Activated naive CD4-positive, alpha-beta T cell treated with anti-CD3 and anti-CD28 coated beads, Interleukin-2, amount 50 U/mL, for 72 hours (primary cell): ENCODE measurements around the gene S100G. TPM values are rescaled to one million over a fixed set of nuclear protein-coding genes. Genes with fewer than 3 reads are reported as not detected.
A peak's percentile ranks its signal among the peaks of the same experiment; 100 is the strongest.
"Not testable (repeated sequence)": the region's sequence is repeated elsewhere in the genome, so short reads cannot be mapped to it uniquely, and the experiment has no call there.

Experiments used
- ATAC-seq, 2 donors: fragments of 150-1000 bp; cut with Tn5 transposase; 2 replicates each; pipeline ENCODE4 v1.10.0; 2021; ENCODE audit warnings: mild to moderate bottlenecking in 2 of 2, moderate library complexity in 2 of 2
- DNase-seq, 2 donors: peaks; one replicate each; pipeline ENCODE4 v3.0.0; 2021 to 2022; ENCODE audit warnings: low spot score in 2 of 2
- H3K27ac Mint-ChIP-seq, 2 donors: one replicate each; pipeline ENCODE4 v1.8.0; 2022; ENCODE audit warnings: mild to moderate bottlenecking in 2 of 2, mixed read lengths in 2 of 2
- H3K36me3 Mint-ChIP-seq, 2 donors: one replicate each; pipeline ENCODE4 v1.8.0; 2022; ENCODE audit warnings: mixed read lengths in 2 of 2
- H3K9me3 Mint-ChIP-seq, 2 donors: one replicate each; pipeline ENCODE4 v1.8.0; 2022; ENCODE audit warnings: mixed read lengths in 2 of 2
- total RNA-seq, 2 donors: library from RNA; stranded (reverse); gene quantifications; one replicate each; pipeline ENCODE4 v1.2.3, GENCODE V29; 2022

Gene S100G
- not detected for total RNA-seq

DNA sequence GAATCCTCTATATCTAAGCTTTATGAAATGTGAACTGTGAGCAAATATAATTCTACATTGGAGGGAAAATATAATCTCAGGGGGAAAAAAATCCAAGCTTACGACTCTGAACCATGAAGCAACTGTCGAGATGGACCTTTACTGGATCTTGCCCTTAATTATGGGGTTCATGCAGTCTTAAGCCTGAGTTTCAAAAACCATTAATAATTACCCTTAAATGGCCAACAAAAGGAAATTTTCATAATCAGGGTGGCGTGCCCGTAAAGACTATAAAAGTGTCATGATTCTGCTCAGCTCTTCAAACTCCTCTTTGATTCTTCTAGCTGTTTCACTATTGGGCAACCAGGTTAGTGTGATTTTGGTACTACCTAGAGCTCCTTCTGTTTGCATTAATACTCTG, at the start of gene S100G:
Gene S100G, plus strand, starts transcription at position 301 of the 400 bp plus-strand sequence. CDS start 849 bp downstream, outside the sequence.
- H3K36me3 Mint-ChIP-seq: no peaks in the 10 kb centered on the region
- no peaks in the 10 kb centered on the region for H3K9me3 Mint-ChIP-seq
- no peak for DNase-seq
- ATAC-seq: no peak
- no peak within 1 kb of the TSS for H3K27ac Mint-ChIP-seq

DNA sequence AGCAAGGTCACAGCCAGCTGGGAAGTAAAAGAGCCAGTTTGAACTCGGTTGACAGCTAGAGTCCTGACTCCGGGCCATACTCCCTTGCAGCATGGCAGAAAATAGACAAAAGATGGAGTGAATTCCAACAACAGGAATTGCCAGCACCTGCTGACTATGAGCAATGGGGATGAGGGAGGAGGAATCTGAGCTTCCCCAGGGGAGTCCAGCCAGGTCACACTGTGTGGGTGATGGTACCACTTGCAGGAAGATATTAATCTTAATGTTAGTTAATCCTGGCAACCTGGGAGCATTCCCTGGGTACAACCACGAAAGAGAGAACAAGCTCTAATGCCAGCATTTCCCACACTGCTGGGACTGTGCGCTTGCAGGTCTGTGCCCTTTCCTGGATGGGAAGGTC, 48.1 kb upstream of the S100G start:
- Mint-ChIP-seq H3K36me3 (no peaks in the 10 kb centered on the region), H3K27ac (peak overlapping the region in 1 of 2 donors; percentile 82), H3K9me3 (no peaks in the 10 kb centered on the region)
- DNase-seq (no peak), ATAC-seq (no peak)

DNA sequence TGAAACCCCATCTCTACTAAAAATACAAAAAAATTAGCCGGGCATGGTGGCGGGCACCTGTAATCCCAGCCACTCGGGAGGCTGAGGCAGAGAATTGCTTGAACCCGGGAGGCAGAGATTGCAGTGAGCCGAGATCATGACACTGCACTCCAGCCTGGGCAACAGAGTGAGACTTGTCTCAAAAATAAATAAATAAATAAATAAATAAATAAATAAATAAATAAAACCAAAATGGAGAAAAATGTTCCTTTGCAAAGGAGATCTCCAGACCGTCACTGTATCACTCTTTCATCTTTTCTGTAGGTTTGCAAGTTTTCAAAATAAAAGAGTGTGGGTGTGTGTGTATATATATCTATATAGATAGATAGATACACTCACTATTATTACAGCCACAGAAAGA, 46.7 kb upstream of the S100G start:
- DNase-seq, ATAC-seq, H3K9me3 Mint-ChIP-seq, H3K36me3 Mint-ChIP-seq: not testable (repeated sequence)
- peak overlapping the region in 1 of 2 donors; percentile 90 for H3K27ac Mint-ChIP-seq

DNA sequence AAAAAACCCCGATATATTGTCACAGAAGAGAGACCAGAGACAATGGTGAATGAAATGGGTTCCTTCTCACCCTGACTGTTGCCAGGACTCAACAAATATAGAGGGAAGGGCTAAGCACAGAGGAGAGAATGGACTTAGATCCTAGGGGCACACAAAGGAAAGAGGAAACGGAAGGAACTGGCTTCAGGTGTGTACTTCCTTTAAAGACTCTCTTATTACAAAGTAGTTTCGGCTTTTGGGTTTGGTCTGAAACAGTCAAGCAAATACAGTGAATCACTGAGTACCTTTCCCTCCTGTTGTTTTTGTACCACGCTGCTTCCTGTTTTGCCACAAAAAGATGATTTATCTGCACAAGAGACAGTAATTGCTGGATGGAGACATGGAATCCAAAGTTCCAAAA, 46.1 kb upstream of the S100G start:
- DNase-seq (no peak), ATAC-seq (peak; percentile 73 to 91)
- H3K9me3 Mint-ChIP-seq: no peaks in the 10 kb centered on the region

GRCh38 chrX:16604337-16604736, 45.6 kb upstream of the S100G start:
- DNase-seq (no peak), ATAC-seq (peak; percentile 7 to 65)
- Mint-ChIP-seq H3K9me3 (no peaks in the 10 kb centered on the region), H3K27ac (peak overlapping the region; percentile 90 to 95), H3K36me3 (no peaks in the 10 kb centered on the region)

More for the DNA sequence above, 46.1 kb upstream of the S100G start:
- Mint-ChIP-seq H3K27ac (peak overlapping the region; percentile 90 to 95), H3K36me3 (no peaks in the 10 kb centered on the region)

GRCh38 chrX:16606142-16606720, 43.7 kb upstream of the S100G start:
- ATAC-seq (no peak), DNase-seq (no peak)
- Mint-ChIP-seq H3K27ac (no peak overlapping the region), H3K9me3 (no peaks in the 10 kb centered on the region), H3K36me3 (no peaks in the 10 kb centered on the region)

DNA sequence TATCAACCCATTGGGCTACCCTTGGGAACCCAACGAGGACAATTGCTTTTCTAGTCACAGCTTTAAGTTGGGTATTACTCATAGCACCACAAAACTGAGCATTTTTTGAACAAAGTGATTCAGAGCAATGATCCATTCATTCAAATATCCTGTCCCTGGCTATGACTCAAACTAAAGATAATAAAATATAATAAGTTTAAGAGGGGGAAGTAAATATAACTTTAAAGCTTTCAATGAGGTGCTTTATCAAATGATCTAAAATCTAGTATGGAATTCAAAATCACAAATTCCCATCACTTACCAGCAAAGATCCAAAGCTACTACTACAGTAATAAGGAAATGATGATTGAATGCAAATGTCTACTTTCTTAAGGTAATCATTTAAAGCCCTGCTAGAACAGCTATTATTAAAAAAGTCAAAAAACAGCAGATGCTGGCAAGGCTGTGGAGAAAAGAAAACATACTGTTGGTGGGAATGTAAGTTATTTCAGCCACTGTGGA, 39.8 kb upstream of the S100G start:
- H3K27ac Mint-ChIP-seq: no peak overlapping the region

DNA sequence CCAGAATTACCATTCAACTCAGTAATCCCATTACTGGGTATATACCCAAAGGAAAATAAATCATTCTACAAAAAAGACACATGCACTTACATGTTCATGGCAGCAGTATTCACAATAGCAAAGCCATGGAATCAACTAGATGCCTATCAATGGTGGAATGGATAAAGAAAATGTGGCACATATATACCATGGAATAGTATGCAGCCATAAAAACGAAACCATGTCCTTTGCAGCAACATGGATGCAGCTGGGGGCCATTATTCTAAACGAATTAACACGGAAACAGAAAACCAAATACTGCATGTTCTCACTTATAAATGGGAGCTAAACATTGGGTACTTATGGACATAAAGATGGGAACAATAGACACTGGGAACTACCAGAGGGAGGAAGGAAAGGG, 39.3 kb upstream of the S100G start:
- H3K36me3 Mint-ChIP-seq, ATAC-seq, H3K9me3 Mint-ChIP-seq, H3K27ac Mint-ChIP-seq, DNase-seq: not testable (repeated sequence)

More for the DNA sequence above, 39.8 kb upstream of the S100G start:
- no peak for ATAC-seq
- H3K9me3 Mint-ChIP-seq: no peaks in the 10 kb centered on the region
- H3K36me3 Mint-ChIP-seq: peaks cover 0 to 6% of the 10 kb centered on the region in 2 donors
- no peak for DNase-seq

DNA sequence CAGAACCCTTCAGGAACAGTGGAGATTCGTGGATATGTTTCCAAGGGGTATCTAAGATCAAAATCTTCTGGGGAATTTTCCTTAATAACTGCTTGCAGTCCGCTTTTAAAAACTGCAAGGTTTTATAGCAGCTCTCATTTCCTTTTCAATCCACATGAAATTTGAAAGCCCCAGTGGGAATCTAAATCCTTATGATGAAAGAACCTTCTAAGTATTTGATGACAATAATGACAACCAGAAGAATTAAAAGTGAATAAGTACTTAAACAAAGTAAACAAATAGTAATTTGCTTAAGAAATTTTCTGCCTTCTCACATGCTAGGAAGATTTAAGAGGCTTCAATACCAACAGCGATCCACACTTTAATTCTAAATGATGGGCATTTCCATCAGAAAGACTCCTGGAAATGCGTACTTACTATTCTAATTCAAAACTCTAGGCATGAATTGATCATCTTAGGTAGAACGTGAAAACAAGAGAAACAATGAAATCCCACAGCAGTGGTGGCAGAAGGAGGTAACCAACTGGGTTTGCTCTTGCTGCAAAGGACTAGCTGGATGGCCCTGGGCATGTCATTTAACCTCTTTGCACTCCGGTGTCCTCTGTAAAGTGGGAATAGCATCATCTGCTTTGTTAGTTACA, 37.6 kb upstream of the S100G start:
- Mint-ChIP-seq H3K36me3 (peaks cover 0 to 6% of the 10 kb centered on the region in 2 donors), H3K9me3 (no peaks in the 10 kb centered on the region), H3K27ac (no peak overlapping the region)
- DNase-seq (no peak), ATAC-seq (no peak)

GRCh38 chrX:16617382-16617781, 32.6 kb upstream of the S100G start:
- peaks cover 0 to 4% of the 10 kb centered on the region in 2 donors for H3K9me3 Mint-ChIP-seq
- peaks cover 6 to 11% of the 10 kb centered on the region in 2 donors for H3K36me3 Mint-ChIP-seq
- DNase-seq (no peak), ATAC-seq (no peak)
- peak overlapping the region in 1 of 2 donors; percentile 29 for H3K27ac Mint-ChIP-seq

- Mint-ChIP-seq H3K27ac (no peak overlapping the region), H3K36me3 (peaks cover 6 to 11% of the 10 kb centered on the region in 2 donors), H3K9me3 (peaks cover 0 to 4% of the 10 kb centered on the region in 2 donors)
- ATAC-seq: no peak
- DNase-seq: no peak
Observed at GRCh38 chrX:16618422-16618821, 31.5 kb upstream of the S100G start.

- Mint-ChIP-seq H3K9me3 (peaks cover 0 to 4% of the 10 kb centered on the region in 2 donors), H3K27ac (no peak overlapping the region), H3K36me3 (peaks cover 6 to 8% of the 10 kb centered on the region in 2 donors)
- no peak for DNase-seq
- ATAC-seq: no peak
Observed at GRCh38 chrX:16619024-16619423, 30.9 kb upstream of the S100G start.

DNA sequence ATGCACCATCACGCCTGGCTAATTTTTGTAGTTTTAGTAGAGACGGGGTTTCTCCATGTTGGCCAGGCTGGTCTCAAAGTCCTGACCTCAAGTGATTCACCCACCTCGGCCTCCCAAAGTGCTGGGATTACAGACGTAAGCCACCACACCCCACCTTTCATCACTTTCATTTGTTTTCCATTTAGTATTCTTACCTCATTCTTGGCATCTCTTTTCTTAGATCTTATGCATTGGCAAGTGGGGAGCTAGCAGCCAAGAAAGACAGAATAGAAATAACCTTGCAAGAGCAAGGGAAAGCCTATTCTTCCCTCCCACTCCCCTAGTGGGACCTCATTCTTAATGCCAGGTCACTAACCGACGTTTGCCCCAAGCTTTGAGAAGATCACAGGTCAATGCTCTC, 21.4 kb upstream of the S100G start:
- not testable (repeated sequence) for H3K9me3 Mint-ChIP-seq, H3K36me3 Mint-ChIP-seq, H3K27ac Mint-ChIP-seq, DNase-seq, ATAC-seq

GRCh38 chrX:16628946-16629595, 20.9 kb upstream of the S100G start:
- DNase-seq (no peak), ATAC-seq (no peak)
- Mint-ChIP-seq H3K27ac (no peak overlapping the region), H3K36me3 (no peaks in the 10 kb centered on the region), H3K9me3 (no peaks in the 10 kb centered on the region)

DNA sequence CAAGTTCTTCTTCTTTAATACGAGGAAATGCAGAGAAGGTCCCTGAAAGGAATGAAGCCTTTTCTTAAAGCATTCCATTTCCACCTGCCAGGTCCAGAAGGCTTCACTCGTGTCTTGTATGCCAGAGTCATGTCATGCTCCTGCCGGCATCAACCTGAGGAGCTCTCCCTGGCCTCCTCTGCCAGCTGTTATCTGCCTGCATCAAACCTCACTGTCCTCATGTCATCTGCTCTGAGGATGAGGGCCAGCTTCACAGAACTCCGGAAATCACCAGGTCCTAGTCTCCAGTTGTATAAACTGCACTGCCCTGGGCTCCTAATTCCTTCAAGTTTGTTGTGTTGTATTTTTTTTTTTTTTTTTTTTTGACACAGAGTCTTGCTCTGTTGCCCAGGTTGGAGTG, 20.0 kb upstream of the S100G start:
- Mint-ChIP-seq H3K9me3 (no peaks in the 10 kb centered on the region), H3K27ac (no peak overlapping the region), H3K36me3 (no peaks in the 10 kb centered on the region)
- DNase-seq (no peak), ATAC-seq (no peak)

DNA sequence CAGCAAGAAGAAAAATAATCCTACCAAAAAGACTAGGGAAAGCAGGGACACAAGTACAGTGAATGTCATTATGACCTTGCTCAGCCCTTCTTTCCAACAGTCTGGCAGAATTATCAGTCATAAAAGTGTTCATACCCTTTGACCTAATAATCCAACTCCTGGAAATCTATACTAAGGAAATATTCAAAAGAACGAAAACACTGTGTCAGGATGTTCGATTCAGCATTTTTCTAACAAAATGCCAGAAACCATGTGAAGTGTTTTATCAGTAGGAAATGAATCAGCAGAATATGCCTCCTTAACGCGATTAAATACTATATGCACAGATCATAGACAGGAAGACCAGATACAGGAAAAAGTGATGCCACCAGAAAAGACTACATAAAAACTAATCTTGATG, 16.2 kb upstream of the S100G start:
- Mint-ChIP-seq H3K9me3 (no peaks in the 10 kb centered on the region), H3K27ac (no peak overlapping the region), H3K36me3 (no peaks in the 10 kb centered on the region)
- DNase-seq: no peak
- no peak for ATAC-seq

- no peak for DNase-seq
- H3K36me3 Mint-ChIP-seq: no peaks in the 10 kb centered on the region
- ATAC-seq: no peak
- no peaks in the 10 kb centered on the region for H3K9me3 Mint-ChIP-seq
- no peak overlapping the region for H3K27ac Mint-ChIP-seq
Observed at GRCh38 chrX:16635040-16635439, 14.9 kb upstream of the S100G start.
